Naive thymus-derived CD8-positive, alpha-beta T cell (primary cell): ENCODE results near the gene PDE6D. TPM values are rescaled to one million over a fixed set of nuclear protein-coding genes. Genes with fewer than 3 reads are reported as not detected.

ENCODE experiments used
- ATAC-seq, 2 donors: fragments of 150-1000 bp; cut with Tn5 transposase in 1 of 2; sonication (Bioruptor Pico), chemical (Tn5 transposase) in 1 of 2; 1 replicate in 1 of 2; 2 replicates in 1 of 2; pipeline ENCODE4 v1.10.0; 2021; ENCODE audit warnings: mild to moderate bottlenecking in 2 of 2, moderate library complexity in 2 of 2
- POLR2A ChIA-PET: fragments of 350-600 bp; sonication (Branson Sonifier 250); formaldehyde crosslinking; loops from one replicate; lab custom pipeline; 2021; ENCODE audit warnings: antibody characterized with exemption; lab: Charles Lee
- DNase-seq, 10 donors: peaks; one replicate each; pipeline versions ENCODE4 v3.0.0 to v3.0.0-alpha.2; 2020 to 2022
- H3K27ac Mint-ChIP-seq, 10 donors: one replicate each; pipeline ENCODE4 v1.8.0; 2020 to 2022; ENCODE audit warnings: mild to moderate bottlenecking in 10 of 10, mixed read lengths in 10 of 10, moderate library complexity in 4 of 10, inconsistent platforms in 1 of 10
- H3K27me3 Mint-ChIP-seq, 5 donors: one replicate each; pipeline ENCODE4 v1.8.0; 2021 to 2022; ENCODE audit warnings: mixed read lengths in 5 of 5
- H3K36me3 Mint-ChIP-seq, 3 donors: one replicate each; pipeline ENCODE4 v1.8.0; 2020 to 2022; ENCODE audit warnings: mixed read lengths in 3 of 3, mild to moderate bottlenecking in 2 of 3, inconsistent platforms in 1 of 3
- H3K4me1 Mint-ChIP-seq, 4 donors: one replicate each; pipeline ENCODE4 v1.8.0; 2021 to 2022; ENCODE audit warnings: mixed read lengths in 4 of 4
- H3K4me3 Mint-ChIP-seq, 10 donors: one replicate each; pipeline ENCODE4 v1.8.0; 2020 to 2022; ENCODE audit warnings: mild to moderate bottlenecking in 10 of 10, mixed read lengths in 10 of 10, moderate library complexity in 6 of 10, inconsistent platforms in 1 of 10
- H3K9me3 Mint-ChIP-seq, 9 donors: one replicate each; pipeline ENCODE4 v1.8.0; 2020 to 2022; ENCODE audit warnings: mixed read lengths in 9 of 9, mild to moderate bottlenecking in 3 of 9, inconsistent platforms in 1 of 9, moderate library complexity in 1 of 9
- polyA plus RNA-seq, 3 donors: library from polyadenylated mRNA; unstranded; fragments of 300-500 nt; fragmentation: Illumina TruSeq; gene quantifications; one replicate each; pipeline ENCODE4 v1.2.3, GENCODE V29; 2021
- total RNA-seq, 8 experiments: library from RNA in 2 of 8; stranded (reverse) in 2 of 8; gene quantifications; one replicate each; pipeline ENCODE4 v1.2.3 and lab custom pipeline; 2021 to 2026

Gene PDE6D
- total and polyA plus RNA-seq, 5 experiments from 2014 or later = 24.7 to 59.5 (median 47.9) TPM

DNA sequence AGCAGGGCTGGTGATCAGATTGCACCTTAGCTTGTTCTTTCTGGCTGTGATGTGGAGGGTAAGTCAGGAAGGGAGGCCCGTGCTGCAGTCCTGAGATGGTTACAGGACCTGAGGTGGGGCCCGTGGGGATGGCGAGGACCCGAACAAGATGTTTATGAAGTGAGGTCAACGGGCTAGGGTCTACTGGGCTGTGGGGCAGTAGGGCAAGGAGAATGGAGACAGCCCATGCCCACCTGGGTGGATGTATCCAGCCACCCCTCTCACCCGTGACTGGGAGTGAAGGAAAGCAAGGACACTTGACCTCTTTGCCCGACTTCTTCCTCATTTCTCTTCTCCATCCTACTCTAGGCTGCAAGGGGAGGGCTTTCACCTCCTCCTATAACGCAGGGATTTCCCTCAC lies 54.8 kb downstream of the PDE6D start:
- Mint-ChIP-seq H3K9me3 (no peaks in the 10 kb centered on the region), H3K27me3 (no peaks in the 10 kb centered on the region), H3K4me1 (peaks cover 0 to under 1% (median 0%) of the 10 kb centered on the region in 4 donors), H3K27ac (peak overlapping the region in 1 of 10 donors; percentile 69), H3K4me3 (no peak overlapping the region), H3K36me3 (peaks cover 0 to 10% (median under 1%) of the 10 kb centered on the region in 3 donors)
- POLR2A ChIA-PET = no interaction called here
- DNase-seq (no peak), ATAC-seq (no peak)

DNA sequence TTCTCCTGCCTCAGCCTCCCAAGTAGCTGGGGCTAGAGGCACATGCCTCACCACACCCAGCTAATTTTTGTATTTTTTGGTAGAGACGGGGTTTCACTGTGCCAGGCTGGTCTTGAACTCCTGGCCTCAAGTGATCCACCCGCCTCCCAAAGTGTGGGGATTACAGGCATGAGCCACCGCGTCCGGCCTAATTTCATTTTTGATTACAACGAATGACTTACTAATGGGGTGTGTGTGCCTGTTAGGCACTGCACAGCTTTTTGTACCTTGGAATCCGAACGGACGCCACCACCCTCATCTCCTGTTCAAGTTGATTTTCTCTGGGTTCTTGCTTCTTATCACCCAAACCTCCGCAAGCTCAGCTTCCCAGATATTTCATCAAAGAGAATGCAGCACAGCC lies 55.6 kb downstream of the PDE6D start:
- Mint-ChIP-seq H3K27ac (peak overlapping the region in 1 of 10 donors; percentile 69), H3K4me3 (no peak overlapping the region), H3K9me3 (no peaks in the 10 kb centered on the region), H3K27me3 (no peaks in the 10 kb centered on the region), H3K36me3 (peaks cover 0 to 8% (median 0%) of the 10 kb centered on the region in 3 donors), H3K4me1 (peaks cover 0 to 6% (median 0%) of the 10 kb centered on the region in 4 donors)
- DNase-seq (no peak), ATAC-seq (no peak)
- POLR2A ChIA-PET = interaction anchor here (1.0 kb wide), 1 partner anchor 8 kb away, joined by 3 read pairs; no protein-coding TSS in a partner anchor

DNA sequence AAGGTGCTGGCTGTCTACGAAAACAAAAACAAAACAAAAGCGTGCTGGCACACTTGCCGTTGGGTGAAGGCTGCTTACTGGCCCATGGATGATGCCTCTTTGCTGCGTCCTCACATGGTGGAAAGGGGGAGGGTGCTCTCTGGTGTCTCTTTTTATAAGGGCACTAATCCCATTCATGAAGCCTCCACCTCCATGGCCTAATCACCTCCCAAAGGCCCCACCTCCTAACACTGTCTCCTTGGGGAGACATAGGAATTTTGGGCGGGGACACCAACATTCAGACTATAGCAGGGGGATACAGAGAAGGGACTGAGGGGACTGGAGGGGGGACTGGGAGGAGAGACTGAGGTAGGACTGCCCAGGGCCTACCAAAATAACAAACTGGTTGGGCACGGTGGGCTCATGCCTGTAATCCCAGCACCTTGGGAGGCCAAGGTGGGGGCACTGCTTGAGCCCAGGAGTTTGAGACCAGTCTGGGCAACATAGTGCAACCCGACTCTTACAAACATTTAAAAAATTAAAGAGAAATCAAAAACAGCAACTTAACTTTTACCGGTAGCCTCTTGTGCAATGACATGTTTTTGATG lies 58.3 kb downstream of the PDE6D start:
- Mint-ChIP-seq H3K27ac (no peak overlapping the region), H3K4me1 (peaks cover 0 to 6% (median 0%) of the 10 kb centered on the region in 4 donors), H3K27me3 (no peaks in the 10 kb centered on the region), H3K36me3 (no peaks in the 10 kb centered on the region), H3K4me3 (no peak overlapping the region), H3K9me3 (no peaks in the 10 kb centered on the region)
- ATAC-seq (no peak), DNase-seq (no peak)
- POLR2A ChIA-PET = no interaction called here

DNA sequence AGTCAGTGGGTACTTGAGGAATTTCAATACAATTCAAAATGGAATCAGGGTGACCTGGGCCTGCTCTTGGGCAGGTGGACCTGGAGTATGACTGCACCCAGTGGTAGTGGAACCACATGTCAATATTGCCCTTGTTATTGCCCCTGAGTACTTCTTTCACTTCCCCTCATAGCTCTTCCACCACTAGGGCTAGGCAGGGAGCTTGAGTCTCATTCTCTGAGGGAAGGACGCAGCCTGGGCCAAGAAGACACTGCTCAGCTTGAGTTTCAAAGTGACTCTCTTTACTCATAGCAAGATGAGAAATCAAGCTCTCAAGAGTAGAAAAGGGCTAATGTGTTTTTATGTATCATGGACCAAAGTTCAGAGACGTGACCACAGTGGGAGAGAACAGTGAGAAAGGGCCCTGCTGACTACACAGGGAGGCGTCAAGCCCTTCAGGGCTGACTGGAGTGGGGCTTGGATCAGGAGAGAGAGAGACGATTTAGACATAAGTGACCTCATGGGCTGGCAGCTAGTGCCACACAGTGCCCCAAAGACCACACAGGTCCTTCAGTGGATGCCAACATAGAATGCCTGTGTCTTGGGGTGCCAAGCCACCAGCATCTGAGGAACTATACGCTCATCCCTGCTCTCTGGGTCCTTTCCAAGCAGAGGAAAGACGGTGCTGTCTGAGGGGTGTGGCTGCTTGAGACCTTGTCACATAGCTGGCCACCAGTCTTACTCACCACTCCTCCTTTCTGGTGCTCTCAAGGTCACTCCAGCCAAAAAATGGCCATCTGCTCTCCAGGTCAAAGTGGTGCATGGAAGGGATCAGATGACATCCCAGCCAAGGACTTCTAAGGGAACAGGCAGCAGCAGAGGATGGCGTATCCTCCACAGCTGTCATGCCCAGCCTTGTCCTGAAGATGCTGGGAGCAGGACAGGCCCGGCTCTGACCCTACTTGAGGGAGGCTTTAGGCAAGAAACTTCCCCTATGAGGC lies 59.8 kb downstream of the PDE6D start:
- POLR2A ChIA-PET = interaction anchor here (0.6 kb wide), 1 partner anchor 14 kb away, joined by 3 read pairs; no protein-coding TSS in a partner anchor
- no peak for ATAC-seq
- no peaks in the 10 kb centered on the region for H3K36me3 Mint-ChIP-seq

DNA sequence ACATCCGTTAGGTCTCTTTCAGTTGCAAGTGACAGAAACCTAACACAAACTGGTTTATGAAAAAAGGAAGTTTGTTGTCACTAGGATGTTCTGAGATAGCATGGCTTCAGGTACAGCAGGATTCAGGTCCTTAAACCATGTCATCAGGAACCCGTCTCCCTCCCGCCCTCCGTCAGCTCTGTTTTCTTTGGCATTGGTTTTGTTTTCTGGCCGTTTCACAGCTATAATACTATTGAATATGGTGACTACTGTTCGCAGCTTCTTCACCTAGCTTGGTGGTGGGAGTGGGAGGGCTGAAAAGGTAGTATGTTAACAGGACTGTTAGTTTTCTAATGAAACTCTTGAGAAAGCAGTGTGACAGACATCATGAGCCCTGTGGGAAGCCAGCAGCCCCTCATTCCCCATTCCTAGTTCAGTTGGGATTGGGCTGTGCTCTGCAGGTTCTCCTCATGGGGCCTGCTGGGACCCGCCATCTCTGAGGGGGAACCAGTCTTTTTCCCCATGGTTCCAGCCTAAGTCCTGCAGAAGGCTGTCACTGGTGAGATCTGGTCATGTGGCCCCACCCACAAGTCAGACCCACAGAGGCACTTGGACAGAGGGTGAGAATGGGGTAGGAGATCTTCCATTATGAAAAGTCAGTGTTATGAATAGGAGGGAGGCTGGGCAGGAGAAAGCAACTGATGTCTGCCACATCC lies 60.6 kb downstream of the PDE6D start:
- Mint-ChIP-seq H3K27ac (peak overlapping the region in 1 of 10 donors; percentile 19), H3K27me3 (no peaks in the 10 kb centered on the region), H3K4me1 (peaks cover 0 to 11% (median 7%) of the 10 kb centered on the region in 4 donors), H3K4me3 (no peak overlapping the region), H3K36me3 (peaks cover 0 to 3% (median 0%) of the 10 kb centered on the region in 3 donors), H3K9me3 (no peaks in the 10 kb centered on the region)
- ATAC-seq = no peak
- DNase-seq = no peak
- POLR2A ChIA-PET = interaction anchor here (0.6 kb wide), 1 partner anchor 14 kb away, joined by 3 read pairs; no protein-coding TSS in a partner anchor

More for the DNA sequence above, 59.8 kb downstream of the PDE6D start:
- Mint-ChIP-seq H3K27me3 (no peaks in the 10 kb centered on the region), H3K4me3 (peak overlapping the region in 1 of 10 donors; percentile 51), H3K27ac (peak overlapping the region in 3 of 10 donors; percentile 11 to 37 (median 27)), H3K9me3 (no peaks in the 10 kb centered on the region), H3K4me1 (peaks cover 0 to 6% (median under 1%) of the 10 kb centered on the region in 4 donors)
- DNase-seq = no peak

DNA sequence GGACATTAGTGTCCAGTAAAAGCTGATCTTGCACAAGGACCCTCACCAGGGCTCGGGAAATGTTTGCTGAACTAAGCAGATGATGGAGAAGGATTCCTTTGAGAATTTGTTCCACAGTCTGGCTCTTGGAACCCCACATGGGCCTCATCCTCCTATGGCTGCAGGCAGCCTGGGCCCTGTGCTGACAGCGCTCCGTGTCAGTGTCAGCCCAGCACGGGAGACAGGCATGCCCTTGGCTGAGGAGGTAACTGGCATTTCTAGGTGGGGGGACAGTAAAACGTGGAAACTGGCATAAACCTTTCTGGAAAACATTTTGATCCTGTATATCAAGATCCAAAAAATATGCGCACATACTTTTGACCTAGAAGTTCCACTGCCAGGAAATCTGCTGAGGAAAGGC lies 62.3 kb downstream of the PDE6D start:
- ATAC-seq = no peak
- POLR2A ChIA-PET = interaction anchor here (1.3 kb wide), 1 partner anchor 41 kb away, joined by 4 read pairs; no protein-coding TSS in a partner anchor
- no peak overlapping the region for H3K27ac Mint-ChIP-seq

DNA sequence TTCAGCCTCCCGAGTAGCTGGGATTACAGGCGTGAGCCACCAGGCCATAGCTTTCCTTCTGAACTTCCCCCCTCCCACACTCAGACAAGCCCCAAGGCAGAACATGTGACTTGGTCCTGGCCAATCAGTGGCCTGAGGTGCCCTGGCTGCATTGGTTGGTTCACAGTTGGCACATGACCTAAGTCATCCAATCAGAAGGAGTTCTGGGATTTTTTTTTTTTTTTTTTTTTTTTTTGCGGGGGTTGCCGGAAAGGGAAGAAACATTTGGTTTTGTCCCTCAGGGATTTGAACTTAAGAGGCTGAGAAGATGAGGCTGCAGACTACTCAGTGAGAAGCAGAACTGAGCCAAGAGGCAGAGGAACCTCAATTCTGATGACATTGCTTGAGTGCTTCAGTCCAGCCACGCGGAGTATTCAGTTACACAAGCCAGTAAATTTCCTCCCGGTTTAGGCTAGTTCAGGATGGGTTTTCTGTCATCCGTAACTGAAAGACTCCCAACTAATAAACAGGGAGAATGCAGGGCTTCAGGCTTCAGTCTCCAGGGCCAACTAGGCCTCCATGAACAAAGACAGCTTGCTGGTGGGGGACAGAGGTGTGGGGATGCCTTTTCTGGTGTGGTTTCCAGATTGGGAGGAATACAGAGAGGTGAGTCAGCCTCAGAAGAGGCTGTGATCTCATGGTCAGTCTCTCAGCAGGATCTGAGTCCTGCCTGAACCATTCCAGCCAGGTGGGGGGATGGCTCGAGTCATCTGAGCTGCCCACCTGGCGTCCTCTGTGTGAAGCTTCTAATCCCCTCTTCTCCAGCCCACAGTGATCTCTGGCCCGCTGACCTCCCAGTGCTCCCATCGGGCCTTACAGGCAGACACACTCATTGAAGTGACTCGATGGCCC lies 63.6 kb downstream of the PDE6D start:
- peak overlapping the region in 2 of 10 donors; percentile 23 to 59 for H3K27ac Mint-ChIP-seq
- H3K4me3 Mint-ChIP-seq = peak overlapping the region in 1 of 10 donors; percentile 20
- POLR2A ChIA-PET = interaction anchor here (0.7 to 7.7 kb wide), 6 partner anchors 10 to 105 kb away, joined by 3 to 124 read pairs (median 12); no protein-coding TSS in a partner anchor
- H3K4me1 Mint-ChIP-seq = peaks cover 15 to 35% (median 25%) of the 10 kb centered on the region in 4 donors
- ATAC-seq (no peak), DNase-seq (no peak)
- H3K9me3 Mint-ChIP-seq = no peaks in the 10 kb centered on the region
- H3K27me3 Mint-ChIP-seq = no peaks in the 10 kb centered on the region
- H3K36me3 Mint-ChIP-seq = peaks cover 0 to 17% (median 5%) of the 10 kb centered on the region in 3 donors

More for the DNA sequence above, 62.3 kb downstream of the PDE6D start:
- no peak for DNase-seq
- Mint-ChIP-seq H3K4me3 (no peak overlapping the region), H3K36me3 (peaks cover 0 to 8% (median 0%) of the 10 kb centered on the region in 3 donors), H3K9me3 (no peaks in the 10 kb centered on the region), H3K4me1 (peaks cover 9 to 24% (median 17%) of the 10 kb centered on the region in 4 donors), H3K27me3 (no peaks in the 10 kb centered on the region)

DNA sequence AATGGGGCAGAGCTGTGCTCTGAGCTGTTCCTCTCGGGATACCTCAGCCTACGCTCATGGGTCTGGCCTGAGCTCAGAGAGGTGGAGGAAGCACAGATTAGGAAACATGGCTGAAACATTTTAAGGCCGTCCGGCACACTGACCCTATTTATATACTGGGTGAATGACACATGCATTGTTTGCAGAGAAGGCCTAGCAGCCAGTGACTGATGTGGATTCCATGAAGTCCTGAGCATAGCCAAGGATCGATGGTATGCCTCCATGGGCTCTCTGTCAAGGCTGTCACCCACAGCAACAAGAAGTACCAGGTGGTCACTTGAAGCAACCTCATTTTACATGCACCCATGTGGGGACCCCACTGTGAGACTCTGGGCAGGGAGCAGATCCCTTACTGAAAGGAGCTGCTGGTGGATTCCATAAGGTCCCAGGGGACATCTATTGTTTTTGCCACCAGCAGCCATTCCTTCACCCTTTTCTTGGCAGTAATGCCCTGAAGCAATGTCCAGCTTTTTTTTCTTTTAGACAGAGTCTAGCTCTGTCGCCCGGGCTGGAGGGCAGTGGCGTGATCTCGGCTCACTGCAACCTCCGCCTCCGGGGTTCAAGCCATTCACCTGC lies 64.3 kb downstream of the PDE6D start:
- peak overlapping the region in 2 of 10 donors; percentile 23 to 93 for H3K27ac Mint-ChIP-seq
- H3K4me1 Mint-ChIP-seq = peaks cover 22 to 43% (median 33%) of the 10 kb centered on the region in 4 donors
- DNase-seq (no peak), ATAC-seq (no peak)
- POLR2A ChIA-PET = interaction anchor here (0.7 to 7.7 kb wide), 7 partner anchors 10 to 104 kb away, joined by 3 to 124 read pairs (median 8); no protein-coding TSS in a partner anchor
- no peaks in the 10 kb centered on the region for H3K9me3 Mint-ChIP-seq
- no peaks in the 10 kb centered on the region for H3K27me3 Mint-ChIP-seq
- H3K36me3 Mint-ChIP-seq = peaks cover 0 to 25% (median 12%) of the 10 kb centered on the region in 3 donors
- no peak overlapping the region for H3K4me3 Mint-ChIP-seq

DNA sequence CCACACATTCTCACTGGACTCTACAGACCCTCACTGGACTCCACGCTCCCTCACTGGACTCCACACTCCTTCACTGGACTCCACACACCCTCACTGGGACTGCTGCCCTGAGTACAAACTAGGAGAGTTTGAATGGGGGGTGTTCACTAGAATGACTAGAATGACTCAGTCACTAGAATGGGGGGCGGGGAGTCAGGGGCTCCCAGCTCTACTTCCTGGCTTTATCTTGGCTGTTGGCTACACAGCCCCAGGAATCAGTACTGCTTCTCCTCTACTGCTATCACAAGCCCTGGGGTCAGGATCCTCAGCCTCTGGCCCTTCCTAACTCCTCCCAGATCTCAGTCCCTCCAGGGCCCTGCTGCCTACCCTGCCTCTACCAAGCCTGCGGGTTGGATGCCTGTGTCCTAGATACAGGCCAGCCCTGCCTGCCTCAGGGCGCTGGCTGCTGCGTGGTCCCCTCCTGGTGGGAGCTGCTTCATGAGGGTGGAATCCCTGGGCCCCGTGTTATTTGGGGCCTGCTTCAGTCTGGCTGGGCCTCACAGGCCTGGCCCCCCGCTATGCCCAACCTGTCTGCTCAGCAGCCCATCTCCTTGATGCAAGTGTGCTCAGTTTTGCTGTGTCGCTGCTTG lies 65.0 kb downstream of the PDE6D start:
- Mint-ChIP-seq H3K27me3 (no peaks in the 10 kb centered on the region), H3K4me1 (peaks cover 29 to 48% (median 39%) of the 10 kb centered on the region in 4 donors), H3K36me3 (peaks cover 6 to 31% (median 16%) of the 10 kb centered on the region in 3 donors), H3K4me3 (peak overlapping the region in 1 of 10 donors; percentile 29), H3K9me3 (no peaks in the 10 kb centered on the region), H3K27ac (peak overlapping the region in 4 of 10 donors; percentile 29 to 93 (median 76))
- no peak for ATAC-seq
- DNase-seq = no peak
- POLR2A ChIA-PET = interaction anchor here (1.0 to 7.7 kb wide), 6 partner anchors 9 to 102 kb away, joined by 3 to 124 read pairs (median 30); no protein-coding TSS in a partner anchor

DNA sequence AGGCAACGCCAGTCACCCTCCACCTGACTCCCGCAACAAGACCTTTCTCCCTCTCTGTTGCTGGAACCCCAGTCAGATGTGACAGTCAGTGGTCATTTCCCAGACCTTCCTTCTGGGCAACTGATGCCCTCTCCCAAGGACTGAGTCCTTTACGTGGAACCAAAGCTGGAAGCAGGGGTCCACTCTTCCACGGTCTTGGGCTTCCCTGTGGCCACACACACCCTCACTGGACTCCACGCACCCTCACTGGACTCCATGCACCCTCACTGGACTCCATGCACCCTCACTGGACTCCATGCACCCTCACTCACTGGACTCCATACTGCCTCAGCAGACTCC lies 65.6 kb downstream of the PDE6D start:
- peak overlapping the region in 7 of 10 donors; percentile 34 to 97 (median 85) for H3K27ac Mint-ChIP-seq

More for the DNA sequence above, 65.6 kb downstream of the PDE6D start:
- DNase-seq (no peak), ATAC-seq (no peak)
- Mint-ChIP-seq H3K9me3 (no peaks in the 10 kb centered on the region), H3K27me3 (no peaks in the 10 kb centered on the region), H3K4me3 (no peak overlapping the region), H3K36me3 (peaks cover 6 to 35% (median 16%) of the 10 kb centered on the region in 3 donors), H3K4me1 (peaks cover 33 to 51% (median 39%) of the 10 kb centered on the region in 4 donors)
- POLR2A ChIA-PET = interaction anchor here (0.7 to 7.7 kb wide), 7 partner anchors 9 to 103 kb away, joined by 3 to 124 read pairs (median 44); no protein-coding TSS in a partner anchor
